ENCODE measurements around the gene LKAAEAR1. TPM values are rescaled to one million over a fixed set of nuclear protein-coding genes. Genes with fewer than 3 reads are reported as not detected.

The LKAAEAR1 gene
- total RNA-seq, 1 donor from 2014 or later: not detected

- TF ChIP-seq CTCF (IDR thresholded peaks at IDR 0.05; ENCODE audit: unreplicated experiment): no peak
- no peak for DNase-seq (ENCODE audit: low spot score, unreplicated experiment)
- H3K27ac Mint-ChIP-seq: no peak overlapping the region
- peaks cover 5% of the 10 kb centered on the region for H3K9me3 Mint-ChIP-seq (ENCODE audit: low read depth)
- H3K4me1 Mint-ChIP-seq (ENCODE audit: low read depth): peaks cover 9% of the 10 kb centered on the region
- peaks cover 31% of the 10 kb centered on the region for H3K27me3 Mint-ChIP-seq
- H3K36me3 Mint-ChIP-seq (ENCODE audit: insufficient read depth): peaks cover 2% of the 10 kb centered on the region
- no peak overlapping the region for H3K4me3 Mint-ChIP-seq (ENCODE audit: low read depth)
These were observed 15.0 kb upstream of the LKAAEAR1 start for GRCh38 chr20:64099086-64099786.

- TF ChIP-seq CTCF (IDR thresholded peaks at IDR 0.05; ENCODE audit: unreplicated experiment): no peak
- peaks cover 26% of the 10 kb centered on the region for H3K27me3 Mint-ChIP-seq
- DNase-seq (ENCODE audit: low spot score, unreplicated experiment): no peak
- no peak overlapping the region for H3K4me3 Mint-ChIP-seq (ENCODE audit: low read depth)
- peaks cover 2% of the 10 kb centered on the region for H3K36me3 Mint-ChIP-seq (ENCODE audit: insufficient read depth)
- H3K27ac Mint-ChIP-seq: no peak overlapping the region
- H3K4me1 Mint-ChIP-seq (ENCODE audit: low read depth): peaks cover 3% of the 10 kb centered on the region
- H3K9me3 Mint-ChIP-seq (ENCODE audit: low read depth): peaks cover 5% of the 10 kb centered on the region
These were observed 14.3 kb upstream of the LKAAEAR1 start for GRCh38 chr20:64098471-64099013.

GRCh38 chr20:64096535-64096934, 12.3 kb upstream of the LKAAEAR1 start:
- Mint-ChIP-seq H3K27ac (no peak overlapping the region), H3K4me3 (ENCODE audit: low read depth) (no peak overlapping the region), H3K27me3 (peaks cover 23% of the 10 kb centered on the region), H3K36me3 (ENCODE audit: insufficient read depth) (peaks cover 2% of the 10 kb centered on the region), H3K9me3 (ENCODE audit: low read depth) (peaks cover 5% of the 10 kb centered on the region), H3K4me1 (ENCODE audit: low read depth) (peaks cover 6% of the 10 kb centered on the region)
- no peak for TF ChIP-seq CTCF (IDR thresholded peaks at IDR 0.05; ENCODE audit: unreplicated experiment)
- DNase-seq (ENCODE audit: low spot score, unreplicated experiment): no peak

GRCh38 chr20:64095927-64096326, 11.7 kb upstream of the LKAAEAR1 start:
- Mint-ChIP-seq H3K27me3 (peaks cover 19% of the 10 kb centered on the region), H3K4me1 (ENCODE audit: low read depth) (peaks cover 6% of the 10 kb centered on the region), H3K9me3 (ENCODE audit: low read depth) (peaks cover 5% of the 10 kb centered on the region), H3K27ac (no peak overlapping the region), H3K36me3 (ENCODE audit: insufficient read depth) (peaks cover 2% of the 10 kb centered on the region), H3K4me3 (ENCODE audit: low read depth) (no peak overlapping the region)
- no peak for TF ChIP-seq CTCF (IDR thresholded peaks at IDR 0.05; ENCODE audit: unreplicated experiment)
- DNase-seq (ENCODE audit: low spot score, unreplicated experiment): no peak

GRCh38 chr20:64095455-64095854, 11.3 kb upstream of the LKAAEAR1 start:
- Mint-ChIP-seq H3K4me3 (ENCODE audit: low read depth) (no peak overlapping the region), H3K27me3 (peaks cover 14% of the 10 kb centered on the region), H3K4me1 (ENCODE audit: low read depth) (peaks cover 6% of the 10 kb centered on the region), H3K27ac (no peak overlapping the region), H3K36me3 (ENCODE audit: insufficient read depth) (peaks cover 2% of the 10 kb centered on the region), H3K9me3 (ENCODE audit: low read depth) (peaks cover 5% of the 10 kb centered on the region)
- DNase-seq (ENCODE audit: low spot score, unreplicated experiment): no peak
- TF ChIP-seq CTCF (IDR thresholded peaks at IDR 0.05; ENCODE audit: unreplicated experiment): no peak
